Endothelial cell of umbilical vein (primary cell): ENCODE results near the gene CENPU. TPM values are rescaled to one million over a fixed set of nuclear protein-coding genes. Genes with fewer than 3 reads are reported as not detected.

Experiments
- BruUV-seq: library from RNA; stranded (reverse); fragments of 400-500 nt; replicated peaks from 2 replicates; lab custom pipeline; 2021; lab: Mats Ljungman, UMichigan
- CTCF ChIA-PET: fragments of 300-600, 350-600 bp; sonication (Branson Sonifier 250); formaldehyde crosslinking; loops from one replicate; lab custom pipeline; 2021; ENCODE audit warnings: antibody characterized with exemption, inconsistent platforms; lab: Charles Lee
- POLR2A ChIA-PET: fragments of 300-600, 350-600 bp; sonication (Branson Sonifier 250); formaldehyde crosslinking; loops from one replicate; lab custom pipeline; 2021; ENCODE audit warnings: antibody characterized with exemption, inconsistent platforms; lab: Charles Lee
- DNase-seq: peaks from one replicate; pipeline ENCODE4 v3.0.0-alpha.2; 2011; ENCODE audit warnings: low read depth, low spot score
- FAIRE-seq: peaks from 2 replicates; lab custom pipeline; 2011; peaks lifted over from hg19 to GRCh38; lab: Jason Lieb, UNC
- H2AFZ ChIP-seq: 2 replicates; pipeline ENCODE4 v1.6.0; 2012; ENCODE audit warnings: low read depth, low read length, control low read depth, inconsistent platforms
- H3K27ac ChIP-seq: 2 replicates; pipeline ENCODE4 v1.5.1; 2011; ENCODE audit warnings: low read depth, mild to moderate bottlenecking, control low read depth, low read length, moderate library complexity; ENCODE audit not compliant: insufficient read depth
- H3K27me3 ChIP-seq, 2 experiments: 2 replicates each; pipeline versions ENCODE4 v1.6.0 to v1.6.1; 2011; ENCODE audit warnings: low read length in 2 of 2, mixed read lengths in 1 of 2; ENCODE audit not compliant: control insufficient read depth in 2 of 2, insufficient read depth in 2 of 2
- H3K36me3 ChIP-seq, 2 experiments: 2 replicates in 1 of 2; 3 replicates in 1 of 2; pipeline ENCODE4 v1.5.1; 2011; ENCODE audit warnings: low read length in 2 of 2, mild to moderate bottlenecking in 1 of 2, moderate library complexity in 1 of 2; ENCODE audit not compliant: control insufficient read depth in 2 of 2, insufficient read depth in 2 of 2; ENCODE audit errors: extremely low read depth in 1 of 2
- H3K4me1 ChIP-seq: 3 replicates; pipeline ENCODE4 v1.5.1; 2011; ENCODE audit warnings: mild to moderate bottlenecking, low read length; ENCODE audit not compliant: control insufficient read depth, insufficient read depth; ENCODE audit errors: extremely low read depth
- H3K4me2 ChIP-seq: 2 replicates; pipeline ENCODE4 v1.6.1; 2011; ENCODE audit warnings: low read length, control low read depth, mixed read lengths; ENCODE audit not compliant: insufficient read depth
- H3K4me3 ChIP-seq, 3 experiments: fragments of 200-600 bp in 1 of 3; sonication (generic), shearing (Covaris generic) in 1 of 3; replicated peaks in 1 of 3; 2 replicates each; pipeline ENCODE4 v1.5.1; 2011 to 2016; ENCODE audit warnings: control low read depth in 3 of 3, low read length in 3 of 3, mild to moderate bottlenecking in 2 of 3, inconsistent platforms in 1 of 3, low read depth in 1 of 3, moderate library complexity in 1 of 3; ENCODE audit not compliant: insufficient read depth in 1 of 3
- H3K79me2 ChIP-seq: 2 replicates; pipeline ENCODE4 v1.6.0; 2012; ENCODE audit warnings: low read length, inconsistent platforms; ENCODE audit not compliant: control insufficient read depth, insufficient read depth
- H3K9ac ChIP-seq: replicated peaks from 2 replicates; pipeline ENCODE3; 2011; ENCODE audit warnings: low read length, control low read depth; ENCODE audit not compliant: insufficient read depth; ENCODE audit errors: extremely low read depth
- H3K9me1 ChIP-seq: replicated peaks from 3 replicates; pipeline ENCODE4 v1.6.0; 2011; ENCODE audit warnings: mild to moderate bottlenecking, low read length; ENCODE audit not compliant: control insufficient read depth, insufficient read depth; ENCODE audit errors: extremely low read depth
- H3K9me3 ChIP-seq: replicated peaks from 2 replicates; pipeline ENCODE4 v1.5.1; 2012; ENCODE audit warnings: low read length, inconsistent platforms; ENCODE audit not compliant: control insufficient read depth, insufficient read depth
- H4K20me1 ChIP-seq: replicated peaks from 2 replicates; pipeline ENCODE3; 2011; ENCODE audit warnings: mild to moderate bottlenecking, low read length; ENCODE audit not compliant: control insufficient read depth, insufficient read depth; ENCODE audit errors: extremely low read depth
- CTCF ChIP-seq, 2 donors: IDR thresholded peaks; 1 replicate in 1 of 2; 2 replicates in 1 of 2; pipeline ENCODE4 v1.5.1; 2011; ENCODE audit warnings: low read length in 2 of 2, mild to moderate bottlenecking in 2 of 2, moderate library complexity in 2 of 2, control low read depth in 1 of 2, inconsistent platforms in 1 of 2, low read depth in 1 of 2; ENCODE audit not compliant: insufficient read depth in 1 of 2; ENCODE audit errors: extremely low read depth in 1 of 2
- EZH2 ChIP-seq: IDR thresholded peaks from 2 replicates; pipeline ENCODE4 v1.6.1; 2012; ENCODE audit warnings: borderline replicate concordance, low read depth, mild to moderate bottlenecking, moderate library complexity, low read length, inconsistent platforms; ENCODE audit not compliant: severe bottlenecking
- FOS ChIP-seq: IDR thresholded peaks from 2 replicates; pipeline ENCODE4 v1.6.1; 2011; ENCODE audit warnings: mild to moderate bottlenecking, low read length, moderate library complexity, borderline replicate concordance; ENCODE audit not compliant: insufficient read depth
- GATA2 ChIP-seq: IDR thresholded peaks from 2 replicates; pipeline ENCODE4 v1.7.0; 2011; ENCODE audit warnings: low read depth, mild to moderate bottlenecking, moderate library complexity, mixed read lengths, low read length; ENCODE audit not compliant: insufficient read length, insufficient read depth
- JUN ChIP-seq: IDR thresholded peaks from 2 replicates; pipeline ENCODE4 v1.6.1; 2011; ENCODE audit warnings: borderline replicate concordance, low read depth; ENCODE audit not compliant: insufficient read length, insufficient read depth
- MYC ChIP-seq: IDR thresholded peaks from one replicate; pipeline ENCODE4 v1.6.1; 2011; ENCODE audit warnings: mild to moderate bottlenecking, low read depth, low read length
- POLR2A ChIP-seq: IDR thresholded peaks from 2 replicates; pipeline ENCODE4 v1.6.1; 2012; ENCODE audit warnings: low read depth, mild to moderate bottlenecking, control low read depth, low read length
- POLR2AphosphoS5 ChIP-seq: IDR thresholded peaks from 2 replicates; pipeline ENCODE4 v1.6.1; 2012; ENCODE audit warnings: low read depth, mild to moderate bottlenecking, control low read depth, low read length, moderate library complexity; ENCODE audit not compliant: insufficient read depth
- dilution Hi-C: fragments of 300-500 bp; cut with MboI; formaldehyde crosslinking; loops from one replicate; pipeline ENCODE4 v1.15.0; 2019; ENCODE audit warnings: low sequenced_read_pairs; ENCODE audit not compliant: extremely low pct_ligation_motif_present
- intact Hi-C: fragments of 100-400 bp; cut with micrococcal nuclease; formaldehyde crosslinking; loops from one replicate; pipeline ENCODE4 v1.10.0; 2022
- polyA plus RNA-seq, 4 experiments: library from polyadenylated mRNA; depleted of rRNA in 3 of 4; stranded (reverse) in 3 of 4; unstranded in 1 of 4; fragments of >200 nt; gene quantifications; 2 replicates each; pipeline versions ENCODE4 v1.2.1 to v1.2.3, GENCODE V29; 2011 to 2012; ENCODE audit warnings: missing spikeins in 1 of 4
- total RNA-seq: library from RNA; stranded (reverse); gene quantifications from 2 replicates; pipeline ENCODE4 v1.2.3, GENCODE V29; 2021
- TF ChIP-seq, protein P1 (sequence below): IDR thresholded peaks from 2 replicates; pipeline ENCODE4 v1.6.1; 2011; ENCODE audit not compliant: insufficient read depth, insufficient read length

Gene CENPU
- total and polyA plus RNA-seq, 2 donors (not counting 3 experiments of a cell fraction or from before 2014, with no cell fraction given): 7.0 to 37.9 TPM

GRCh38 chr4:184693056-184693455 lies 40.8 kb downstream of the CENPU start:
- Histone ChIP-seq H3K4me2 (no peak overlapping the region), H3K27me3 (no peaks in the 10 kb centered on the region), H3K4me1 (peaks cover 14% of the 10 kb centered on the region), H3K79me2 (no peaks in the 10 kb centered on the region), H3K9ac (no peak overlapping the region), H2AFZ (no peak overlapping the region), H4K20me1 (no peaks in the 10 kb centered on the region), H3K4me3 (no peak overlapping the region), H3K27ac (no peak overlapping the region), H3K9me3 (no peaks in the 10 kb centered on the region), H3K9me1 (no peaks in the 10 kb centered on the region), H3K36me3 (peaks cover 3 to 9% of the 10 kb centered on the region in 2 experiments)
- FAIRE-seq: no peak
- DNase-seq: no peak
- intact Hi-C loops (no loop called here), dilution Hi-C loops (no loop called here)
- ChIA-PET POLR2A (no interaction called here), CTCF (no interaction called here)
- BruUV-seq: no TSS peak
- no peak for TF ChIP-seq POLR2A
- no peak for TF ChIP-seq MYC
- TF ChIP-seq GATA2: no peak
- TF ChIP-seq CTCF (IDR thresholded peaks at IDR 0.05; ENCODE audit: extremely low read depth in 1 of 2, insufficient read depth in 1 of 2, low read depth in 1 of 2, low read length in 2 of 2): no peak
- no peak for TF ChIP-seq JUN
- no peak for TF ChIP-seq EZH2
- no peak for TF ChIP-seq FOS
- no peak for TF ChIP-seq POLR2AphosphoS5
- TF ChIP-seq, protein P1, sequence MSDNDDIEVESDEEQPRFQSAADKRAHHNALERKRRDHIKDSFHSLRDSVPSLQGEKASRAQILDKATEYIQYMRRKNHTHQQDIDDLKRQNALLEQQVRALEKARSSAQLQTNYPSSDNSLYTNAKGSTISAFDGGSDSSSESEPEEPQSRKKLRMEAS: no peak
